Measurements from ENCODE around the gene ARID5B.

- TF ChIP-seq POLR2A (IDR thresholded peaks at IDR 0.05; ENCODE audit: low read length) (no peak), GATA1 (IDR thresholded peaks at IDR 0.05; ENCODE audit: low read depth, low read length) (no peak)
Observed at GRCh38 chr10:62083412-62084267, 182.1 kb downstream of the ARID5B start.
